CD8-positive, alpha-beta memory T cell (primary cell): ENCODE measurements around the gene LPGAT1. TPM values are rescaled to one million over a fixed set of nuclear protein-coding genes. Genes with fewer than 3 reads are reported as not detected.

Experiments
- CTCF ChIA-PET: fragments of 350-600 bp; sonication (Branson Sonifier 250); formaldehyde crosslinking; loops from one replicate; lab custom pipeline; 2021; ENCODE audit warnings: antibody characterized with exemption; lab: Charles Lee
- POLR2A ChIA-PET: fragments of 350-600 bp; sonication (Branson Sonifier 250); formaldehyde crosslinking; loops from one replicate; lab custom pipeline; 2021; ENCODE audit warnings: antibody characterized with exemption; lab: Charles Lee
- DNase-seq, 5 donors: peaks; one replicate each; pipeline versions ENCODE4 v3.0.0 to v3.0.0-alpha.2; 2020 to 2022; ENCODE audit warnings: mixed read lengths in 1 of 5
- H3K27ac ChIP-seq: one replicate; pipeline ENCODE4 v1.7.0; 2013; ENCODE audit warnings: low read depth, mild to moderate bottlenecking, low read length, moderate library complexity
- H3K27me3 ChIP-seq: 2 replicates; pipeline ENCODE4 v1.7.0; 2013; ENCODE audit warnings: low read length, mild to moderate bottlenecking; ENCODE audit not compliant: insufficient read depth, poor library complexity, severe bottlenecking
- H3K36me3 ChIP-seq: 2 replicates; pipeline ENCODE4 v1.7.0; 2013; ENCODE audit warnings: mild to moderate bottlenecking, low read length, moderate library complexity; ENCODE audit not compliant: insufficient read depth
- H3K4me1 ChIP-seq: 2 replicates; pipeline ENCODE4 v1.7.0; 2013; ENCODE audit warnings: mild to moderate bottlenecking, low read length, moderate library complexity; ENCODE audit not compliant: insufficient read depth
- H3K4me3 ChIP-seq: 2 replicates; pipeline ENCODE4 v1.7.0; 2013; ENCODE audit warnings: mild to moderate bottlenecking, low read length
- H3K9me3 ChIP-seq: 2 replicates; pipeline ENCODE4 v1.7.0; 2013; ENCODE audit warnings: mild to moderate bottlenecking, low read length
- H3K27ac Mint-ChIP-seq, 8 donors: one replicate each; pipeline ENCODE4 v1.8.0; 2020 to 2021; ENCODE audit warnings: mixed read lengths in 8 of 8, mild to moderate bottlenecking in 6 of 8, inconsistent platforms in 3 of 8, moderate library complexity in 3 of 8
- H3K27me3 Mint-ChIP-seq, 2 donors: one replicate each; pipeline ENCODE4 v1.8.0; 2020 to 2021; ENCODE audit warnings: mixed read lengths in 2 of 2, mild to moderate bottlenecking in 1 of 2, moderate library complexity in 1 of 2
- H3K36me3 Mint-ChIP-seq, 3 donors: one replicate each; pipeline ENCODE4 v1.8.0; 2020 to 2021; ENCODE audit warnings: mixed read lengths in 3 of 3, inconsistent platforms in 1 of 3, mild to moderate bottlenecking in 1 of 3
- H3K4me1 Mint-ChIP-seq, 3 donors: one replicate each; pipeline ENCODE4 v1.8.0; 2020 to 2021; ENCODE audit warnings: mixed read lengths in 3 of 3, inconsistent platforms in 1 of 3, mild to moderate bottlenecking in 1 of 3
- H3K4me3 Mint-ChIP-seq, 7 donors: one replicate each; pipeline ENCODE4 v1.8.0; 2020 to 2021; ENCODE audit warnings: mixed read lengths in 7 of 7, mild to moderate bottlenecking in 6 of 7, moderate library complexity in 4 of 7, inconsistent platforms in 2 of 7
- H3K9me3 Mint-ChIP-seq, 5 donors: one replicate each; pipeline ENCODE4 v1.8.0; 2020 to 2022; ENCODE audit warnings: mixed read lengths in 5 of 5, mild to moderate bottlenecking in 3 of 5, moderate library complexity in 2 of 5, inconsistent platforms in 1 of 5
- polyA plus RNA-seq: library from polyadenylated mRNA; unstranded; fragments of 300-500 nt; fragmentation: Illumina TruSeq; gene quantifications from one replicate; pipeline ENCODE4 v1.2.3, GENCODE V29; 2021
- total RNA-seq, 2 experiments: library from RNA; stranded (reverse); gene quantifications; one replicate each; pipeline ENCODE4 v1.2.3, GENCODE V29; 2021

LPGAT1 gene
- total and polyA plus RNA-seq, 3 experiments from 2014 or later, result 25.3 to 28.9 (median 25.4) TPM

- H3K27ac ChIP-seq, result no peak overlapping the region
- Mint-ChIP-seq H3K27me3 (peaks cover 0 to 7% of the 10 kb centered on the region in 2 donors), H3K36me3 (peaks cover 0 to 34% (median 0%) of the 10 kb centered on the region in 3 donors), H3K27ac (no peak overlapping the region), H3K4me1 (peaks cover 0 to 7% (median 6%) of the 10 kb centered on the region in 3 donors), H3K9me3 (peaks cover 9 to 27% (median 17%) of the 10 kb centered on the region in 5 donors), H3K4me3 (no peak overlapping the region)
- H3K27me3 ChIP-seq, result no peaks in the 10 kb centered on the region
- H3K4me3 ChIP-seq, result no peak overlapping the region
- H3K4me1 ChIP-seq, result no peaks in the 10 kb centered on the region
- CTCF ChIA-PET, result interaction anchor here (0.6 kb wide), 1 partner anchor 236 kb away, joined by 3 read pairs; no protein-coding TSS in a partner anchor
- POLR2A ChIA-PET, result no interaction called here
- DNase-seq, result no peak
- H3K36me3 ChIP-seq, result no peaks in the 10 kb centered on the region
- H3K9me3 ChIP-seq, result no peaks in the 10 kb centered on the region
Observed at GRCh38 chr1:211865180-211865579, 34.6 kb upstream of the LPGAT1 start.

DNA sequence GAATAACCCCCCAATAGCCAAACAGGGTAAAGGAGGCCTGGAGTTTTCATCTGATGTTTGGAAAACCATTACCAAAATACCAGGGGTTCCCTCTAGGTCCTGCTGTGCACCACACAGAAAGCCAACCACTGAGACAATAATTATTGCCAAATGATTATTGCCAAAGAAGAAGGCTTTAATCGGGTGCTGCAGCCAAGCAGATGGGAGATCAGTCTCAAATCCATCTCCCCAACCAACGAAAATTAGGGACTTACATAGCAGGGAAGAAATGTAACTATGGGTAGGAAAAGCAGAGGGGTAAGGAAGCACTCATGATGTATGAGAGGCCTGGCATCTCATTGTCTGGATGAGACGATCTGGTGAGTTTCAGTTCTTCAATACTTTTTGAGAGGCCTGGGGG, 28.8 kb upstream of the LPGAT1 start:
- CTCF ChIA-PET, result no interaction called here

GRCh38 chr1:211851174-211851573, 20.6 kb upstream of the LPGAT1 start:
- POLR2A ChIA-PET, result no interaction called here
- H3K36me3 ChIP-seq, result no peaks in the 10 kb centered on the region
- Mint-ChIP-seq H3K4me1 (no peaks in the 10 kb centered on the region), H3K9me3 (peaks cover 0 to 3% (median 0%) of the 10 kb centered on the region in 5 donors), H3K4me3 (no peak overlapping the region), H3K27me3 (peaks cover 0 to 8% of the 10 kb centered on the region in 2 donors), H3K36me3 (peaks cover 0 to 3% (median 0%) of the 10 kb centered on the region in 3 donors), H3K27ac (no peak overlapping the region)
- H3K27ac ChIP-seq, result no peak overlapping the region
- H3K27me3 ChIP-seq, result no peaks in the 10 kb centered on the region
- H3K4me1 ChIP-seq, result no peaks in the 10 kb centered on the region
- no peaks in the 10 kb centered on the region for H3K9me3 ChIP-seq
- H3K4me3 ChIP-seq, result no peak overlapping the region
- CTCF ChIA-PET, result no interaction called here
- DNase-seq, result no peak

More for the DNA sequence above, 28.8 kb upstream of the LPGAT1 start:
- no peak overlapping the region for H3K4me3 Mint-ChIP-seq
- H3K9me3 Mint-ChIP-seq, result peaks cover 8 to 17% (median 10%) of the 10 kb centered on the region in 5 donors
- no peaks in the 10 kb centered on the region for H3K4me1 ChIP-seq
- POLR2A ChIA-PET, result no interaction called here
- H3K27me3 ChIP-seq, result no peaks in the 10 kb centered on the region
- H3K4me3 ChIP-seq, result no peak overlapping the region
- H3K36me3 Mint-ChIP-seq, result peaks cover 0 to 21% (median 0%) of the 10 kb centered on the region in 3 donors
- H3K36me3 ChIP-seq, result no peaks in the 10 kb centered on the region
- H3K9me3 ChIP-seq, result no peaks in the 10 kb centered on the region
- H3K27me3 Mint-ChIP-seq, result peaks cover 4 to 12% of the 10 kb centered on the region in 2 donors
- no peak for DNase-seq
- H3K27ac Mint-ChIP-seq, result no peak overlapping the region
- H3K4me1 Mint-ChIP-seq, result peaks cover 0 to 7% (median 6%) of the 10 kb centered on the region in 3 donors
- H3K27ac ChIP-seq, result no peak overlapping the region

- peaks cover 11% of the 10 kb centered on the region for H3K4me1 ChIP-seq
- H3K27me3 ChIP-seq, result no peaks in the 10 kb centered on the region
- H3K27ac ChIP-seq, result no peak overlapping the region
- CTCF ChIA-PET, result interaction anchor here (1.3 to 1.7 kb wide), 2 partner anchors 40 to 146 kb away, joined by 3 to 4 read pairs; no protein-coding TSS in a partner anchor
- Mint-ChIP-seq H3K9me3 (peaks cover 0 to 3% (median 0%) of the 10 kb centered on the region in 5 donors), H3K4me3 (peak overlapping the region in 6 of 7 donors; percentile 5 to 79 (median 64)), H3K4me1 (peaks cover 22 to 25% (median 23%) of the 10 kb centered on the region in 3 donors), H3K27ac (peak overlapping the region in 7 of 8 donors; percentile 24 to 90 (median 87)), H3K27me3 (peaks cover 0 to 9% of the 10 kb centered on the region in 2 donors), H3K36me3 (peaks cover 0 to 7% (median 3%) of the 10 kb centered on the region in 3 donors)
- no peaks in the 10 kb centered on the region for H3K36me3 ChIP-seq
- no peak overlapping the region for H3K4me3 ChIP-seq
- POLR2A ChIA-PET, result no interaction called here
- no peaks in the 10 kb centered on the region for H3K9me3 ChIP-seq
- no peak for DNase-seq
Observed at GRCh38 chr1:211843507-211844298, 13.1 kb upstream of the LPGAT1 start.

- Mint-ChIP-seq H3K27me3 (peaks cover 0 to 9% of the 10 kb centered on the region in 2 donors), H3K9me3 (peaks cover 0 to under 1% (median 0%) of the 10 kb centered on the region in 5 donors), H3K27ac (peak overlapping the region; percentile 32 to 90 (median 83)), H3K4me1 (peaks cover 22 to 25% (median 23%) of the 10 kb centered on the region in 3 donors), H3K36me3 (peaks cover 0 to 6% (median 3%) of the 10 kb centered on the region in 3 donors), H3K4me3 (peak overlapping the region; percentile 5 to 79 (median 62))
- H3K4me3 ChIP-seq, result no peak overlapping the region
- DNase-seq, result no peak
- no peaks in the 10 kb centered on the region for H3K9me3 ChIP-seq
- H3K27me3 ChIP-seq, result no peaks in the 10 kb centered on the region
- POLR2A ChIA-PET, result interaction anchor here (0.6 kb wide), 2 partner anchors 443 to 602 kb away, joined by 3 to 4 read pairs; no protein-coding TSS in a partner anchor
- CTCF ChIA-PET, result interaction anchor here (1.0 to 1.7 kb wide), 2 partner anchors 14 to 145 kb away, joined by 4 to 5 read pairs; no protein-coding TSS in a partner anchor
- H3K4me1 ChIP-seq, result peaks cover 11% of the 10 kb centered on the region
- H3K36me3 ChIP-seq, result no peaks in the 10 kb centered on the region
- no peak overlapping the region for H3K27ac ChIP-seq
Observed at GRCh38 chr1:211843018-211843417, 12.5 kb upstream of the LPGAT1 start.

- DNase-seq, result no peak
- POLR2A ChIA-PET, result interaction anchor here (0.6 to 1.2 kb wide), 3 partner anchors 14 to 602 kb away, joined by 3 to 4 read pairs (median 4); no protein-coding TSS in a partner anchor
- Mint-ChIP-seq H3K36me3 (peaks cover 0 to 6% (median 3%) of the 10 kb centered on the region in 3 donors), H3K9me3 (no peaks in the 10 kb centered on the region), H3K27ac (peak overlapping the region; percentile 32 to 90 (median 83)), H3K4me1 (peaks cover 22 to 25% (median 23%) of the 10 kb centered on the region in 3 donors), H3K27me3 (peaks cover 0 to 9% of the 10 kb centered on the region in 2 donors), H3K4me3 (peak overlapping the region; percentile 5 to 79 (median 62))
- Histone ChIP-seq H3K27me3 (no peaks in the 10 kb centered on the region), H3K9me3 (no peaks in the 10 kb centered on the region), H3K4me1 (peaks cover 11% of the 10 kb centered on the region), H3K36me3 (no peaks in the 10 kb centered on the region), H3K27ac (no peak overlapping the region), H3K4me3 (no peak overlapping the region)
- CTCF ChIA-PET, result interaction anchor here (1.0 to 1.7 kb wide), 2 partner anchors 14 to 144 kb away, joined by 4 to 5 read pairs; no protein-coding TSS in a partner anchor
Observed at GRCh38 chr1:211842518-211842917, 12.0 kb upstream of the LPGAT1 start.

DNA sequence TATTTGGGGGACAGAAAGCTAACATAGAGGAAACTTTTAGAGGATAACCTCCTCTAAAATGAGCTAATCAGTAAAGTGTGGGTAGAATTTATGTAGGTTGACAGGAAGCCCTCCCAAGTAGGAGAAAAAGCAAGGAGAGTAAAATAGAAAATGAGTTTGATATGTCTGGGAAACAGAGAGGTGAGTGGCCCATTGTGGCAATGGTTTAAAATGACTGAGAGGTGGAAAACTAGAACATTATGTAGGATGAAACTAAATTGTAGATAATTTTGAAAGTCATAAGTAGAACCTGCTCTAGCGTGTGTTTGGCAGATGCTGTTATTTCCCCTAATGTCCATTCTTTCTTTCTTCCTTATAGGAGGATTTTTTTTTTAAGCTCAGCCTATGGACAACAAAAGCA, 8.5 kb upstream of the LPGAT1 start:
- H3K4me3 ChIP-seq, result no peak overlapping the region
- Mint-ChIP-seq H3K36me3 (peaks cover 0 to 6% (median 3%) of the 10 kb centered on the region in 3 donors), H3K27ac (no peak overlapping the region), H3K9me3 (no peaks in the 10 kb centered on the region), H3K4me1 (peaks cover 28 to 31% (median 30%) of the 10 kb centered on the region in 3 donors), H3K4me3 (no peak overlapping the region), H3K27me3 (peaks cover 1 to 9% of the 10 kb centered on the region in 2 donors)
- ChIA-PET CTCF (no interaction called here), POLR2A (no interaction called here)
- H3K4me1 ChIP-seq, result peaks cover 16% of the 10 kb centered on the region
- H3K27ac ChIP-seq, result no peak overlapping the region
- no peak for DNase-seq
- H3K9me3 ChIP-seq, result no peaks in the 10 kb centered on the region
- H3K36me3 ChIP-seq, result no peaks in the 10 kb centered on the region
- H3K27me3 ChIP-seq, result no peaks in the 10 kb centered on the region
